PC-9 (cell line): Measurements from ENCODE around the gene SMIM34. TPM values are rescaled to one million over a fixed set of nuclear protein-coding genes. Genes with fewer than 3 reads are reported as not detected.
"Not testable (repeated sequence)": the region's sequence is repeated elsewhere in the genome, so short reads cannot be mapped to it uniquely, and the experiment has no call there.

ENCODE experiments used
- BruUV-seq: library from RNA; stranded (reverse); fragments of 400-500 nt; replicated peaks from 2 replicates; lab custom pipeline; 2021; lab: Mats Ljungman, UMichigan
- CTCF ChIA-PET: fragments of 300-600 bp; sonication (Branson Sonifier 250); formaldehyde crosslinking; loops from one replicate; lab custom pipeline; 2022; ENCODE audit warnings: antibody characterized with exemption; lab: Charles Lee
- POLR2A ChIA-PET: fragments of 300-600 bp; sonication (Branson Sonifier 250); formaldehyde crosslinking; loops from one replicate; lab custom pipeline; 2022; ENCODE audit warnings: antibody characterized with exemption; ENCODE audit not compliant: unreplicated experiment; lab: Charles Lee
- DNase-seq, 2 experiments: peaks; one replicate each; pipeline versions ENCODE4 v3.0.0 to v3.0.0-alpha.2; 2015 to 2022; ENCODE audit warnings: mixed read lengths in 1 of 2
- H2AFZ ChIP-seq: fragments of 200-600 bp; sonication (generic); 2 replicates; pipeline ENCODE4 v1.8.1; 2017; ENCODE audit warnings: antibody characterized with exemption
- H3F3A ChIP-seq: fragments of 200-600 bp; sonication (generic); 2 replicates; pipeline ENCODE4 v1.8.1; 2017; ENCODE audit warnings: antibody characterized with exemption, mild to moderate bottlenecking, low read depth; ENCODE audit not compliant: insufficient read depth
- H3K27ac ChIP-seq: fragments of 200-600 bp; sonication (generic); 2 replicates; pipeline ENCODE4 v1.6.1; 2016; ENCODE audit warnings: mixed run types
- H3K27me3 ChIP-seq: fragments of 200-600 bp; sonication (generic); 2 replicates; pipeline ENCODE4 v1.6.1; 2016; ENCODE audit warnings: low read depth, mixed run types; ENCODE audit not compliant: insufficient read depth
- H3K36me3 ChIP-seq: fragments of 200-600 bp; sonication (generic); 2 replicates; pipeline ENCODE4 v1.6.1; 2016; ENCODE audit warnings: low read depth, mixed run types
- H3K4me1 ChIP-seq: fragments of 200-600 bp; sonication (generic); replicated peaks from 2 replicates; pipeline ENCODE4 v1.6.1; 2016; ENCODE audit warnings: mixed run types; ENCODE audit not compliant: insufficient read depth
- H3K4me2 ChIP-seq: fragments of 200-600 bp; sonication (generic); 2 replicates; pipeline ENCODE4 v1.6.1; 2017; ENCODE audit warnings: mixed run types
- H3K4me3 ChIP-seq: fragments of 200-600 bp; sonication (generic); 2 replicates; pipeline ENCODE4 v1.6.1; 2016; ENCODE audit warnings: mixed run types
- H3K79me2 ChIP-seq: fragments of 200-600 bp; sonication (generic); 2 replicates; pipeline ENCODE4 v1.6.1; 2017; ENCODE audit warnings: low read depth, mixed run types
- H3K9me2 ChIP-seq: fragments of 200-600 bp; sonication (generic); 2 replicates; pipeline ENCODE4 v1.8.1; 2017; ENCODE audit warnings: mild to moderate bottlenecking; ENCODE audit not compliant: insufficient read depth
- H3K9me3 ChIP-seq: fragments of 200-600 bp; sonication (generic); 2 replicates; pipeline ENCODE4 v1.8.1; 2016; ENCODE audit warnings: low read depth; ENCODE audit not compliant: insufficient read depth
- H4K20me1 ChIP-seq: fragments of 200-600 bp; sonication (generic); 2 replicates; pipeline ENCODE4 v1.8.1; 2017; ENCODE audit not compliant: insufficient read depth
- intact Hi-C: fragments of 100-400 bp; cut with micrococcal nuclease; formaldehyde crosslinking; loops from one replicate; pipeline ENCODE4 v1.10.0; 2022; ENCODE audit not compliant: unreplicated experiment
- total RNA-seq: library from RNA; stranded (reverse); gene quantifications from 2 replicates; pipeline ENCODE4 v1.2.3, GENCODE V29; 2021

SMIM34 gene
- total RNA-seq, 1 experiment from 2014 or later, result not detected

DNA sequence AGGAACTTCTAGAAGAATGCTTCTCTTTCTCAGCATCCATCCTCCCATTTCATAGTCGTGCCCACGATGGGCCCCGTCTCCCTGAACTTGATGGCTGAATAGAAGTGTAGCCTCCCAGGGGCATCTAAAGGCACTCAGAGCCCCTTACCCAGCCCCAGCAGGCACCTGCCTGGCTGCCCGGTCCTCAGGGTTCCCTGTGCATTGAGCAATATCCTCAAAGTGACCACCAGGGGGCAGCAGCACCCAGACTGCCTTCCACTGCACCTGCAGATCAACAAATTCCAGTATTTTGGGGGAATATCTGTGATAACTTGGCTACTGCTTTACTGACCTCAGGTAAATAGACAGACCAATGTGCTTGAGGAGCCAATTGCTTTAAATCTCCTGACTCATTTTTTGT, 19.7 kb upstream of the SMIM34 start:
- H3K9me2 ChIP-seq, H3K4me3 ChIP-seq, H3K4me2 ChIP-seq, H3K27ac ChIP-seq, H2AFZ ChIP-seq, POLR2A ChIA-PET, CTCF ChIA-PET, BruUV-seq, DNase-seq, H3K4me1 ChIP-seq, H3F3A ChIP-seq, H3K9me3 ChIP-seq, H4K20me1 ChIP-seq, H3K27me3 ChIP-seq, H3K79me2 ChIP-seq, intact Hi-C loops, H3K36me3 ChIP-seq: not testable (repeated sequence)

DNA sequence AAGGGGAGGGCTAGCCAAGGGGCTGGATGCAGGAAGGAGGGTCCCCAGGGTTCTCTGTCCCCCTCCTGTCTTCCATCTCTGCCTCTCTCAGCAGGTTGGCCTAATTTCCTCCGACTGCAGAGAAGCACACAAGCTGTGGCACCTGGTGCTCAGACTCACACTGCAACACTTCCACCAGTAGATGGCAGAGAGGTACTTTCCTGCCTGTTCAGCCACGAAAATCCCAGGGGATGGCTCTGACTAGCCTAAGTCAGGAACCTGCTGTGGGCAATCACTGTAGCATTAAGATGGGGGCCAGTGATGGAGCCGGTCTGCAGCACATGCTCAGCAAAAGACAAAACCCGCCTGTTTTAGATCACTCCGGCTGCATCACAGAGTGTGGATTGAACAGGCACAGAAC, 6.0 kb upstream of the SMIM34 start:
- H3K27me3 ChIP-seq, H2AFZ ChIP-seq, H3K9me3 ChIP-seq, intact Hi-C loops, H4K20me1 ChIP-seq, CTCF ChIA-PET, H3F3A ChIP-seq, H3K4me3 ChIP-seq, DNase-seq, H3K36me3 ChIP-seq, BruUV-seq, H3K9me2 ChIP-seq, POLR2A ChIA-PET, H3K4me1 ChIP-seq, H3K79me2 ChIP-seq, H3K4me2 ChIP-seq, H3K27ac ChIP-seq: not testable (repeated sequence)

DNA sequence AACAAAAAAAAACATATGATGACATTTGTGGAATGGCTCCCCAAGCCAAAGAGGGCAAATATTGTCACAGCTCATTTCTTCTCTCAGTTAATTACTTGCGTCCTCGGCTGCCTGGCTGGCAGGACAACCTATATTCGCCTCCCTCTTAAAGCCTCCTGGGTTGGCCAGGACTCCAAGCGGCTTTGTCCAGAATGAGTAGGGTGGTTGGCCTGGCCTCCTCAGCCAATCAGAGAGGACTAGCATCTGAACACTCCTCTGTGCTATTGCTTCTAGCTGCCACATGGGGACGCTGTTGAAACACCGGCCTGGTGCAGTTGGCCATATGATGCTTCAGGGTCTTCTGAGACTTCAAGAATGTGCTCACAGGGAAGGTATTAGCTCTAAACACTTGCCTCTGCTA, 4.7 kb upstream of the SMIM34 start:
- H3K27me3 ChIP-seq, H3F3A ChIP-seq, POLR2A ChIA-PET: not testable (repeated sequence)

DNA sequence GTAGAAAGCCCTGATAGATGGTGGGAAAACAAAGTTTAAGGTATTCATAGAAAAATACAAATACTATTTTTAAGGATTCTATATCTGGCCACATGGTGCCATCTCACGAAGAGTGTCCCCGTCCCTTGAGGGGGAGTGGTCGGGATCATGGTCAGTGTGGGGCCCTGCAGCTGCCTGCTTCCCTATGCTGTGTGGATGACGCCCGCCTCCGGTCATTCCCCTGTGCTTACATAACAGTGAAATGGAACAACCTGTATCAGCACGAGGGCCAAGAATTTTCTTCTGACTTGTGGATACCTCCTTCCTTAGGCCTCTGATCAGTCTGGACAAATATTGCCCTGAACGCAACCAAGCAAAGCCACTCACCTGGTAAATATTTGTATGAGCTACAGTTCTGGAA, 3.6 kb upstream of the SMIM34 start:
- intact Hi-C loops, POLR2A ChIA-PET, BruUV-seq, H3K4me3 ChIP-seq, H3F3A ChIP-seq, H3K9me2 ChIP-seq, H3K36me3 ChIP-seq, H3K27ac ChIP-seq, CTCF ChIA-PET, H2AFZ ChIP-seq, H4K20me1 ChIP-seq, H3K27me3 ChIP-seq, DNase-seq, H3K4me1 ChIP-seq, H3K4me2 ChIP-seq, H3K79me2 ChIP-seq, H3K9me3 ChIP-seq: not testable (repeated sequence)

More for the DNA sequence above, 4.7 kb upstream of the SMIM34 start:
- H3K4me3 ChIP-seq, H2AFZ ChIP-seq, H3K27ac ChIP-seq, H3K79me2 ChIP-seq, H4K20me1 ChIP-seq, DNase-seq, BruUV-seq, H3K9me2 ChIP-seq, intact Hi-C loops, H3K4me1 ChIP-seq, CTCF ChIA-PET, H3K9me3 ChIP-seq, H3K4me2 ChIP-seq, H3K36me3 ChIP-seq: not testable (repeated sequence)

DNA sequence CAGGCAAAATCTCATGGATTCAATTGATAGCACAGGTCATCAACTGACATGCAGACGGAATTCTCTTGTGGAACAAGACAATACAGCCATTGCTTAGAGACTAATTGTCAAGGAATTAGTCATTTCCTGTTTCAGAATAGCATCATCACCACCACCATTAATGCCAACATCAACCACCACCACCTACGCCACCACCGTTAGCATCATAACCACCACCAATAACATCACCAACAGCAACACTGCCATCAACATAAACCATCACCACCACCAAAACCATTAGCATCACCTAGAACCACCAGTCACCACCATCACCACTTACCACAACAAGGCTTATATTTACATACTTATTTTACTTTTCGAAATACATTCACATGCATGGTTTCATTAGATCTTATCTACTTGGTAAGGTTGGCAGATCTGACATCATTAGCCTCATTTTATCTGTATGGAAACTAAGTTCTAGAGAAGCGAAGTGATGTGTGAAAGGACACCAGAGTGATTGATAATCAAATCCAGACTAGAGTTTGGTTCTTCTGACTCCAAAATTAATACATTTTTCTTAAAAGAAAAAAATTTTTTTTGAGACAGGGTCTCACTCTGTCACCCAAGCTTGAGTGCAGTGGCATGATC, 6.2 kb downstream of the SMIM34 start:
- H3K27ac ChIP-seq, H2AFZ ChIP-seq, H3K4me1 ChIP-seq, H3K4me2 ChIP-seq, CTCF ChIA-PET, DNase-seq, H4K20me1 ChIP-seq, H3F3A ChIP-seq, H3K27me3 ChIP-seq, H3K9me3 ChIP-seq, BruUV-seq, H3K9me2 ChIP-seq, POLR2A ChIA-PET, H3K79me2 ChIP-seq, intact Hi-C loops, H3K36me3 ChIP-seq, H3K4me3 ChIP-seq: not testable (repeated sequence)

DNA sequence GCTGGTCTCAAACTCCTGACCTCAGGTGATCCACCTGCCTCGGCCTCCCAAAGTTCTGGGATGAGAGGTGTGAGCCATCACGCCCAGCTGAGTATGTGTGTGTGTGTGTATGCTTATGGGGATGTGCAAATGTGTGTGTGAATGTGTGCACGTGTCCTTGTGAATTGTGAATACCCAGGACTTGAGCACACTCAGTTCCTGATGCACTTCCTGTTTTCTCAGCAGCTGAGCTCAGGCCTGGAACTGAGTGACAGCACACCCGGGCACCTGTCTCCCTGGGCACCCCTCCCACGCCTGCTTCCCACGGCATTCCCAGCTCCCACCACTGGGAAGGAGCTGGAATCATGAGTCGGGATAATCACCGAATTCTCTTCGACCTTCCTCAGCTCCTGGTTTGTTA, 16.5 kb downstream of the SMIM34 start:
- H3F3A ChIP-seq, CTCF ChIA-PET, H3K4me1 ChIP-seq, H3K36me3 ChIP-seq, POLR2A ChIA-PET, H3K9me2 ChIP-seq, H3K27me3 ChIP-seq, H3K9me3 ChIP-seq, DNase-seq, H3K4me3 ChIP-seq, H3K4me2 ChIP-seq, H3K27ac ChIP-seq, BruUV-seq, H3K79me2 ChIP-seq, intact Hi-C loops, H4K20me1 ChIP-seq, H2AFZ ChIP-seq: not testable (repeated sequence)

DNA sequence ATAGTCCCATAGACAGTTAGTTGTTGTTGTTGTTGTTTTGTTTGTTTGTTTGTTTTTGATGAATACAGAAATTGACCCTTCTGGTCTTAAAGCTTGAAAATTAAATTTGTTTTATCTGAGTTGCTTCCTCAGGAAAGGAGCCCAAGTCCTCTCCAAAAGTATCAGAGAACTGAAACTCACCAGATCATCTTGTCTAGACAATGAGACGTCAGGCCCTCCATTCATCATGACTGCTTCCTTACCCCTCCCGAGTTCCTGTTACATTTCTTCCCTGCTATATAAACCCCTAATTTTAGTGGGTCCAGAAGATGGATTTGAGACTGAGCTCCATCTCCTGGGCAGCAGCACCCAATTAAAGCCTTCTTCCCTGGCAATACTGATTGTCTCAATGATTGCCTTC, 17.1 kb downstream of the SMIM34 start:
- H3K4me3 ChIP-seq, H3K27me3 ChIP-seq, H3F3A ChIP-seq, H3K27ac ChIP-seq, BruUV-seq, H2AFZ ChIP-seq, H3K9me3 ChIP-seq, H4K20me1 ChIP-seq, POLR2A ChIA-PET, DNase-seq, H3K36me3 ChIP-seq, intact Hi-C loops, H3K4me2 ChIP-seq, H3K4me1 ChIP-seq, CTCF ChIA-PET, H3K79me2 ChIP-seq, H3K9me2 ChIP-seq: not testable (repeated sequence)
